ENCODE results near the gene SLC35G1.

Gene SLC35G1

DNA sequence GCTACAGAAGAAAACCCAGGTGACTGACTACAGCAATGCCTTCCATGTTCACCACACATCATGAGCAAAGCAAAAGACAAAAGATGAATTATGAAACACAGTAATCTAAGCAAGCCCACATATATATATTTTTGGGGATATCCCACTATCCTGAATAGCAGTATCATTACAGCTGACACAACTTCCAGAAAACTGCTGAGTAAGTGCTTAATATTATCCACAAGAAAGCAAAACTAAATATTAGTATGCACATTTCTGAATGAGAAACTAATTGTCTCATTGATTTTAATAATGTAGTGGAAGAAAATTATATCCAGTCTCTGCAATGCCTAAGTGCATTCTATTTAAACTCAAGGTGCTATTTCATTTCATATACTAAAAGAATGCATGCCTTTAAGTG lies 14.5 kb upstream of the SLC35G1 start:
- DNase-seq, result no peak

DNA sequence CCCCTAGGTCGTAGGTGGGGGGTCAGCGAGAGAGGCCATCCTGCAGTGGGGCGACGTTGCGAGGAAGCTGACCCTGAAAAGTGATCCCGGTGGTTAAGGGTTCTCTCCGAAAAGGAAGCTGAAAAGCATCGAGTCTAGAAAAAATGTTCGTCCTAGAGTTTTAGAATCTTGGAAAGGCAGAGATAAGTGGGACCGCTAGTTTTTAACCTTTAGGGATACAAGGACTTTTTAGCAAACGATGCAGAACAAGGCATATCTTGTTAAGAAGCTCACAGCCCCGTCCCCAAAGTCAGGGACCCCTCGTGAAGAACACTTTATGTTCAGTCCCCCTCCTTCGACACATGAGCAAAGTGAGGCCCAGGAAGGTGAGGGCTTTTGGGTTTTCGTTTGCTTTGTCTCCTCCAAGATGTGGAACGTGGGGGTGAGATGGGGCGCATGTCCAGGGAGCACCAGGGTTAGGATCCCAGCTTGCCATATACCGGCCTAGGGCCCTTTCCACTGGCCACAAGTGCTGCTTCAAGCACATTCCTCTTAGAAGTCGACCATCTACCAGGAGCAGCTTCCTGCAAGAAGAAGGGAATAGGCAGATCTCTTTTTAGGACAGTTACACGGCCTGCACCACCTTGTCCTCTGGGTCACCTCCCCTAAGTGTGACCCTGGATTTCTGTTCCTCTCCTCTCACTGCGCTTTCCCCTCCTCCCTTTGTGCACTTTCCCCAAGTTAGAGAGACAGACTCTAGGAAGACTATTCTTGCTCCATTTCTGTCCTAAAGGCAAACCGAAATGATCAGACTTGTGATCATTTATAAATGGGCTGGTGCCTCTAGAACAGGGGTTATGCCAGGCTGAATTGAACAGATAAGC lies 969 bp downstream of the SLC35G1 start:
- DNase-seq, result no peak

DNA sequence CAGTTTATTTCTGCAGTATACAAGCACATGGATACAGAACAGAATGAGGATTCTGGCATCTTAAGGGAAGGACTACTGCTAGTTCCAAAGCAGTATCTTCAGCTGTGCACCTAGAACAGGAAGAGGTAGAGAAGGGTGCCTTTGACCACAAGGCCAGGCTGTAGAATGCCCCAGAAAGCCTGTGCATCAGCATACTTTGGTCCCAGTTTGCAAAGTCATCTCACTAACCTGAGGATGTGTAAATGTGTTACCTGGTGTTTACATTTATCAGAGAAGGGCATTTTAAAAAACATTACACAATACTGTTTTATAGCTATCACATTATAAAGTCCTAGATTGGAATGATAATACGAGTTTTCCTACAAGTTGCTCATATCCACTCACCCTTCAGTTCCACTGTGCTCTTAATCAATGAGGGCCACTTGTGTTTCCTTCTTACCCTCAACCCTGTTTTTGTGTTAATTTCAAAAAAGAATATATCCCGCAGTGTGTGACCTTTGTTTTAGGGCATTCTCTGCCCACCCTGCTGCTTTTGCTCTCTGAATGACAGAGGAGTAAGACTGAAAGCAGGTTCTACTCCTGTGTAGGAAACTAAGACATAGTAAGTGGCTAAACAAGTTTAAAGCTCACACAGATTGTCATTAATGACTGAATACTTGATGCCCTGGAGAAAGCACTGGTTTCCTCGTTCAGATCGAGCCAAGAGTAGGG lies 3.4 kb downstream of the SLC35G1 start:
- DNase-seq, result no peak

GRCh38 chr10:93899109-93899508 lies 5.3 kb downstream of the SLC35G1 start:
- DNase-seq, result no peak

GRCh38 chr10:93903051-93903450 lies 9.3 kb downstream of the SLC35G1 start:
- no peak for DNase-seq

DNA sequence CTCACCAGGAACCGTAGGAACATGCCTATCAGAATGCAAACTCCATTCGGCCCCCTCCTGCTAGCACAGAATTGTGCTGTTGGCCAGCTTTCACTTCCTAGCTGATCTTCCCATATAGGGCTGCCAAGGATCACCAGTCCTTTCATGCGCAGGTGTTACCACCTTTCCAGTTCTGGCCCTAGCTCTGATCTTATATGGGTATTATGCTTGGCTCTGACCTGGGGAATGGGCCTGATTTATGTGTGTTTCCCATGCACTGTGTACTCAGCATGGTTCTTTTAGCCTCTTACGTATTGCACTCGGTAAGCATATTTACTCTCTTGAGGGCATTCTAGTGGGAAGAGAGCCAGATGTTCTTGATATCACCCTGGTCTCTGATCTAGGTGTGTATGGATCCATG lies 11.1 kb downstream of the SLC35G1 start:
- DNase-seq, result no peak

GRCh38 chr10:93907059-93907458 lies 13.3 kb downstream of the SLC35G1 start:
- DNase-seq, result no peak

- DNase-seq, result no peak
These were observed 18.1 kb downstream of the SLC35G1 start for GRCh38 chr10:93911866-93912265.

- DNase-seq, result no peak
These were observed 18.7 kb downstream of the SLC35G1 start for GRCh38 chr10:93912444-93912843.

- no peak for DNase-seq
These were observed 19.9 kb downstream of the SLC35G1 start for GRCh38 chr10:93913706-93914105.

- DNase-seq, result no peak
These were observed 21.8 kb downstream of the SLC35G1 start for GRCh38 chr10:93915598-93915997.

DNA sequence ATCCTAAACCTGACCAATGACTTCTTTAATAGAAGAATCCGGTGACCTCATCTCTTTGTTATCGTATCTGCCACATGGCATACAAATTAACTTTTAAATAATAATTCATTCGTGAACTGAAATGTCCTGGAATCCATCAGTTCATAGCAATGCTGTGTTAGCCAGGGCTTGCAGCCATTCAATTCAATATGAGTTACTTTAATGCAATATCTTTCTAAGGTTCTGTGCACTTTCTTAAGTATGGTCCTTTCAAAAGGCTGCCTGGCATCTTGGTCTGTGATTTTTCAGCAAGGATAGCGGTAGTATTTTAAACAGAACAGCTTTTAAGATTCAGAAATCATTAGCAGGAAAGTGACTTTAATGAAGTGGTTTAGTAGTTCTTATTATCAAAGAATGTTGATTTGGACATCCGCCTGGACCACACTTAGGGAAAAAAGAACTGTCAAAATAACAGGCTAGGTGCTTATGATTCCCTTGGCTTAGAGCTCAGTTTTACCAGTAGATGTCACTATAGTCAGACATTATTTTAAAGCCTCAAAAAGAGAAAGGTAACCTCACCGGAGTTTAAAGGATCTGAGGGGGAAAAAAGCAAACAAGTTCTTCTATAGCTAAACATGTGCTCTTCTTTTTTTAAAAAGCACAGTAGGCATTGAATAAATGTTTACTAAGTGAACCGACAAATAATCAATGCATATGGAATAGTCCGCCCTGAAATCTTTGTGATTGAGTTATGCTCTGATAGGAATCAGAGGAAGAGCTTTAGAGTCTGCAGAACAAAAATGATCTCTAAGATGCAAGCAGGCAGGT lies 22.7 kb downstream of the SLC35G1 start:
- peak; percentile 49 for DNase-seq

DNA sequence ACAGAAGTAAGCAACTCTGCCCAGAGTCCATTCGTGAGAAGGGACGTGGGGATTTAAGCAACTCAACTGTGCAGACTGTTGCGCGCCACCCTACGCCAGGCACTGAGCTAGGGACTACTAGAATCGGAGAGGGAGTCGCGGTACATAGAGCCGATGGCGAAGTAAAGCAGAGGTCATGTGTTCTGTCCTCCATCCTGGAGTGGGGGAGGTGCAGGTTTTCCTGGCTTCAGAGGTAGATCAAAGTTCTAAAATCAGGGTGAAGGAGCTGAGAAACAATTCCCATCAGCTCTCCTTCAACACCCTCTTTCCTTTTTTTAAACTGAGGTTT lies 23.2 kb downstream of the SLC35G1 start:
- no peak for DNase-seq

DNA sequence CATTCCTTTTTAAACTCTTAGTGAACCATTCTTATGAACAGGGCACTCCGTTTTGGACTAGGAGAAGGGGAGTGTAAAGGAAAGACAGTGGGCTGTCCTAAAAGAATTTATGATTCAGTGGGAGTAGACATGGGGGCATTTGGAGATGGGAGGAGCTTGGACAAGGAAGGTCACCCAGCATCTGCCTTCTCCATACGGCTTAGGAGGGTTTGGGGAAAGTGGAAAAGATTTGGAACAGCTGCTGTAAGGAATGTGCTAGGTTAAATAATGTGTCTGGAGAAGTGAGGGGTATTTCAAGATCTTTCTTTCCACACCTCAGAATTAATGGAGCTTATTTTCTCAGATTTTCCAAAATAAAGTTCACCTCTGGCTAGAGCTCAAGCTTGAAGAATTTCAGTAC lies 24.0 kb downstream of the SLC35G1 start:
- DNase-seq, result no peak

GRCh38 chr10:93921338-93921737 lies 27.6 kb downstream of the SLC35G1 start:
- DNase-seq, result no peak

DNA sequence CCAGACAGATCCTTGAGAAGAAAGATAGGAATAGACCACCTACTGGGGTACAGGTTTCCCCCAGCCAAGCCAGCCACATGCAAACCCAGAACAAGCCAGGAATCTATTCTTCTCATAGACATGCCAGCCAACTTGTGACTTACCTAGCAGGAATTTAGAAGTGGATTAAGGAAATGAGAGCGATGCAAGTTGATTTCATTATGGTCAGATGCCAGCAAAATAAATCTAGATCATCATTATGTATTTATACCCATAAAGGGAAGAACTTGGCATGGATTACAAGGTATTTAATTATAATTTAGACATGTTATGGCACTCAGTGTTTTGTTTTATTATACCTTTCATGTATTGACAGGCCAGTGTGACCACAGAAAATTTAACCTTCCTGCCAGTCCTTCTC lies 32.8 kb downstream of the SLC35G1 start:
- DNase-seq, result no peak

DNA sequence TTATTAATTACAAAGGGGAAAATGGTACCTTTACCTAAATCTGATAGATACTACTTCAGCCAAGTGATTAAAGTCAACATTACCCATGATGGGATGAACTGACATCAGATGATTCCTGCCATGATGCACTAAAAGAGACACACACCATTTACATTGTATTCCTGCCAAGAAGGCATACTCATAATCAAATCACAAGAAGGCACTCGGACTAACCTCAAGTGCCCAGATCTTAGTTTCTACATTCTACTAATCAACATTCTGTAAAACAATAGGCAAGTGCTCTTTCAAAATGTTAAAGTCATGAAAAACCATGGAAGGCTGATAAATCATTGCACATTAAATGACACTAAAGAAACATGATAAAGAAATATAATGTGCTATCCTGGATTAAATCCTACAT lies 44.4 kb downstream of the SLC35G1 start:
- no peak for DNase-seq

- DNase-seq, result no peak
These were observed 47.1 kb downstream of the SLC35G1 start for GRCh38 chr10:93940881-93941280.

- no peak for DNase-seq
These were observed 47.8 kb downstream of the SLC35G1 start for GRCh38 chr10:93941606-93942005.

DNA sequence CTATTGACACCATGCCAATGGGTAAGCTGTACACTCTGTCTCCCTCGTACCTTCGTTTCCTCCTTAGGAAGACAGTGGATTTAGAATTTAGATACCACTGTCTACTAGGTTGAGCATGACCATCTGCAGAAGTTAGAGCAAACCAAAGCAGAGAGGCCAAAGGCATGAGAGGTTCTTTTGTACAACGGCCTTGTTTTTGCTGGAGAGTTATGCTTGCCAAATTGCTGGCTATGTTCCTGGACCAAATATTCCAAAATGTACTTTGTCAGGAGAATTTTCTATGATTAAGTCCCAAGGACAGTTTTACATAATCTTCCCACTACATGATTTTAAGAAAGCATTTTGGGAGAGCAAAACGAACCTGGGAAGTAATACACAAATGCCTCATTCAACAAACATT lies 52.0 kb downstream of the SLC35G1 start:
- no peak for DNase-seq

DNA sequence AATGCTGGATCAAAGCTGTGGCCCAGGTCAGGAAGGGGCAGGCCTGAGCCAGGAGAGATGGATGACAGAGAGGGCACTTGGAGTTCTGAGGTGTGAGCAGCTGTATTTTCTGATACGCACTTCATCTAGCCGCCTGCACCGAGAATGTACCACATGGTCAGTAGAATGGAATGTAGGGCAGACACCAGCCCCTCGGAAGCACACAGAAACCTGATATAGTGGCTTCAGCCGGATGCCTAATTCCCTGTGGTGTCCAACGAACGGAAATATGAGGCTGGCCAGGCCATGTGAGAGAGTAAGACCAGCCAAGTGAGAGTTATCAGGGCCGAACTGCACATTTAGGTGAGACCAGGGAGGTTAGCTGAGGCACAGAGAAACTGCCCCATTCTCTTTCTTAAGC lies 53.3 kb downstream of the SLC35G1 start:
- no peak for DNase-seq

DNA sequence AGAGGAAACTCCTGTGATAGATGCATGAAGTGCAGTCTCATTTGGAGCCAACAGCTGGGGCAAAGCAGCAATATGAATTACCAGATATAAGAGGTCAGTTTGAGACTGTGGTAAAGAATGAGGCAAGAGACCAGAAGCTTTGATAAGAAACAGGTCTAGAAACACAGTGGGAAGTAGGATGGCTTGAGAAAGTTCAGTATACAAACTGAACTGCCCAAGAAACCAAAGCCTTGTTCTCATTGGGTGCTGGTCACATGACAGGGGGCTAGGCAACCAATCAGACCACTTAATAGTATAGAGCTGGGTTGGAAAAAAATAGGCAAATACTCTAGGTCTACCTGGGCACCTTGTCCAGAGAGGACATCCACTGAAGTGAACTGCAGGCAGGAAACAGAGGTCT lies 53.7 kb downstream of the SLC35G1 start:
- no peak for DNase-seq

DNA sequence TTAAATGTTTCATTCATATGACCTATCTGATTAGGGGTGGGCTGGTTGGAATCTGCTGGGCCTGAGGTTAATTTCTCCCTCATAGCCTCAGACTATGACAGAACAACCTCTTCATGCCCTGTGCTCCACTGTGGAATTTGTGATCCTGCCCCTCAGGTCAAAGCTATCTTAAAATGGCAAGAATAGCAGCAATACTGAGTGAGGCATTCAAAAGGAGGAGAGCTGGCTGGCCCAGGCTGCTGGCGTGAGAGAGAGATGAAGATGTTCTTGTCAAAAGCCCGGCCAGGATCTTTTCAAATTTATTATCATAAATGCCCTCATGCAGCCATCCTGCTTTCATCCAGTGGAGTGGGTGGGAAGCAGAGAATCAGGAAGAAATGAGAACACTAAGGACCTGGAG lies 58.1 kb downstream of the SLC35G1 start:
- DNase-seq, result no peak

Data from DMS153 (cell line).